HG02870 (cell line): ENCODE results near the gene KBTBD2.
"Not testable (repeated sequence)": the region's sequence is repeated elsewhere in the genome, so short reads cannot be mapped to it uniquely, and the experiment has no call there.

Experiments used
- ATAC-seq: cut with Tn5 transposase; IDR thresholded peaks from one replicate; pipeline ENCODE4 v1.9.1; 2021; ENCODE audit warnings: mild to moderate bottlenecking, moderate library complexity; ENCODE audit not compliant: unreplicated experiment

KBTBD2 gene

GRCh38 chr7:32893722-32894121 lies 2.2 kb upstream of the KBTBD2 start:
- no peak for ATAC-seq

- no peak for ATAC-seq
Measured at GRCh38 chr7:32893207-32893524, 1.6 kb upstream of the KBTBD2 start.

- ATAC-seq, result no peak
Measured at GRCh38 chr7:32892521-32893206, 1.1 kb upstream of the KBTBD2 start.

GRCh38 chr7:32891800-32892520 lies 400 bp upstream of the KBTBD2 start:
- ATAC-seq, result peak; percentile 46

- ATAC-seq, result no peak
Measured at GRCh38 chr7:32890793-32891042, 842 bp downstream of the KBTBD2 start.

GRCh38 chr7:32890010-32890792 lies 1.4 kb downstream of the KBTBD2 start:
- peak; percentile 31 for ATAC-seq

GRCh38 chr7:32888505-32888904 lies 3.1 kb downstream of the KBTBD2 start:
- no peak for ATAC-seq

- no peak for ATAC-seq
Measured at GRCh38 chr7:32887395-32887794, 4.2 kb downstream of the KBTBD2 start.

GRCh38 chr7:32881074-32881982 lies 10.2 kb downstream of the KBTBD2 start:
- no peak for ATAC-seq

- no peak for ATAC-seq
Measured at GRCh38 chr7:32879460-32879859, 12.1 kb downstream of the KBTBD2 start.

- not testable (repeated sequence) for ATAC-seq
Measured at GRCh38 chr7:32878023-32878422, 13.5 kb downstream of the KBTBD2 start.

GRCh38 chr7:32872421-32872820 lies 19.1 kb downstream of the KBTBD2 start:
- no peak for ATAC-seq

GRCh38 chr7:32871624-32872371 lies 19.8 kb downstream of the KBTBD2 start:
- ATAC-seq, result peak; percentile 90

GRCh38 chr7:32870298-32870697 lies 21.3 kb downstream of the KBTBD2 start:
- ATAC-seq, result no peak

GRCh38 chr7:32869716-32870115 lies 21.8 kb downstream of the KBTBD2 start:
- ATAC-seq, result no peak

GRCh38 chr7:32868116-32868515 lies 23.4 kb downstream of the KBTBD2 start:
- ATAC-seq, result no peak

GRCh38 chr7:32865448-32866030 lies 26.0 kb downstream of the KBTBD2 start:
- ATAC-seq, result no peak

- ATAC-seq, result not testable (repeated sequence)
Measured at GRCh38 chr7:32863872-32864271, 27.7 kb downstream of the KBTBD2 start.

- ATAC-seq, result no peak
Measured at GRCh38 chr7:32860090-32860489, 31.5 kb downstream of the KBTBD2 start.

GRCh38 chr7:32858648-32859047 lies 32.9 kb downstream of the KBTBD2 start:
- ATAC-seq, result no peak
